Measurements from ENCODE around the gene TTYH3.

TTYH3 gene

DNA sequence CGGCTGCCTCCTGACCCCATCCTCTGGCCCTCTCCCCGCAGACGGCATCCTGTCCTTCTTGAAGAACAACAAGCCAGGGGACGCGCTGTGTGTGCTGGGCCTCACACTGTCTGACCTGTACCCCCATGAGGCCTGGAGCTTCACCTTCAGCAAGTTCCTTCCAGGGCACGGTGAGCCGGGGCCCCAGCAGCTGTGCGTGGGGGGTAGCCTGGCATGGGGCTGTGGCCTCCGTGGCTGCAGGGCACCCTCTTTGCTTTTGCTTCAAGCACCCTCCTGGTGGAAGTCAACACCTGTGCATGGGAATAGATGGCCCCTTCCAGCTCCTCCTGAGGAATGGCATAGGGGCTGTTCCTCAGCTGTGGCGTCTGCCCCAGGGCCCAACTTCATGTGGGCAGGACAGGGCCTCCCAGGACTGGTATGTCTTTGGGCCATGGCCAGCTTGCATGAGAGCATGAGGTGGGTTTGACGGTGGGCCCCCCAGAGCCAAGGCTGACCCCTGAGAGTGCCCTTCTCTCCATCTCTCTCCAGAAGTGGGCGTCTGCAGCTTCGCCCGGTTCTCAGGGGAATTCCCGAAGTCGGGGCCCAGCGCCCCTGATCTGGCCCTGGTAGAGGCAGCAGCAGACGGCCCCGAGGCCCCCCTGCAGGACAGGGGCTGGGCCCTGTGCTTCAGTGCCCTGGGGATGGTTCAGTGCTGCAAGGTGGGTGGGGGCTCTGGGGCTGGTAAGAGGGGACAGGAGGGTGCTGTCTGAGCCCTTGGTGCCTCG is 76.9 kb downstream of the TTYH3 start:
- no peak for DNase-seq (ENCODE audit: low spot score)

DNA sequence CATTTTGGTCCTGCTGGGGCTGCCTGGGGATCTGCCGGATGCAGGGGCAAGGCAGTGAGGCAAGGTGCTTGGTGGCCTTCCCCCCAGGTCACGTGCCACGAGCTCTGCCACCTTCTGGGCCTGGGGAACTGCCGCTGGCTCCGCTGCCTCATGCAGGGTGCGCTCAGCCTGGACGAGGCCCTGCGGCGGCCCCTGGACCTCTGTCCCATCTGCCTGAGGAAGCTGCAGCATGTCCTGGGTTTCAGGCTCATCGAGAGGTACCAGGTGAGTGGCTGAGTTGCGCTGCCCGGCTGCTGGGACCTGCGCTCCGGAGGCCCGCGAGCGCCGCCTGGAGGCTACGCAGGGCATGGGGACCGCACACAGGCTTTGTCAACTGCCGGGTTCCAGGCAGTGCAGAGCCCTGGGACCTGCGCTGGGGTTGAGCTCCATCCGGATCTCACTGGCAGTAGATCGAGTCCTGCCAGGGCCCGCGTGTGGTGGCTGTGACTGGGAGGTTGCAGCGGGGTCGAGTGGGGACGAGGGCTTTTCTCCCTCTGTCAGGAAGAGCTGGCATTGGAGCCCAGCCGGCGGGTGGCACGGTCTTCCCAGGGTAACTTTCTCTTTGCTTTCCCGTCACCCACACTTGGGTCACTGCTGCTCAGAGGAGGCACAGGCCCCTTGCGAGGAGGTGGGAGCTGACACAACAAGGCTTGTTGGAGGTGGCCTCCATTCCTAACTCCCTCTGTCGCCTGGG is 77.9 kb downstream of the TTYH3 start:
- no peak for DNase-seq (ENCODE audit: low spot score)

DNA sequence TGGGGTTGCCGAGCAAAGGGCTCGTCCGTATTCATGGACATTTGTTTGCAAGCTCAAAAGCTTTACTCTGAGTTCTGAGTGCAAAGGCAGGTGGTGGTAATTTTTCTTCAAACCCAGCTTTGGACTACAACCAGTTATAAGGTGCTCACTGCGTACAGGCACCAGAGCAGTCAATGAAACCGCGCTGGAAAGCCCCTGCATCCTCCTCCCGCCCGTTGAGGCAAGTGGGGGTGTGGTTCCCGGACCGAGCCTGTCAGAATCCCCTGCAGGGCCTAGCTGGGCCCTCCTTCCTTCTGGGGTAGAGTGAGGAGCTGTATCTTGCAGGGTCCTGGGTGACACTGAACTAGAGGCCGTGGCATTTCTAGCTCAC is 78.5 kb downstream of the TTYH3 start:
- no peak for DNase-seq (ENCODE audit: low spot score)

DNA sequence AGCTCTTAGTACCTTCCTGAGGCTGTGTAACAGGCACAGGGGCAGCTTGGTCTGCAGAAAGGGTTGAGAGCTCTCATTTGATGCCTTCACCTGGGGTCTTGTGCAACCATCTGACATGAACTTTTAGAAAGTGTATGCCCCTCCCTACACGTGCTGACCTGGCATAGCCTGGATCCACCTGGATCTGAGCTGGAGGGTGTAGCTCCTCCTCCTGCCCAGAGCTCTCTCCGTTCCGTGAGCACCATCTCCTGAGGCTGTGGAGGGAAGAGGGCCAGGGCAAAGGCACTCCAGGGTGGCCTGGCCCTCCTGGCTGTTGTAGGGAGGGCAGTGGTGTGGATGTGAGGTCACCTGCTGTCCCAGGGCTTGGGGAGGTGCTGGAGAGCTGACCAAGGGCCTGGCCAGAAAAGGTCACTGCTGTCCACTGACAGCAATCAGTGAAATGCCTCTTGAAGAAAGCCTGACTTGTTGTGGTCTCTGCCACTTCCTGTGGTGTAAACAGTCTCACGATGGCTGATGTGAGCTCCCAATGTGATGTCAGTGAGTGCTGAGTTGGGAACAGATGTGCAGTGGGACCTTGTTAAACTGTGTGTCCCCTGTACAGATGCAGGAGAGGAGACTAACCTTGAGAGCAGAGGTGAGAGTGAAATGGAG is 79.2 kb downstream of the TTYH3 start:
- DNase-seq (ENCODE audit: low spot score): no peak

DNA sequence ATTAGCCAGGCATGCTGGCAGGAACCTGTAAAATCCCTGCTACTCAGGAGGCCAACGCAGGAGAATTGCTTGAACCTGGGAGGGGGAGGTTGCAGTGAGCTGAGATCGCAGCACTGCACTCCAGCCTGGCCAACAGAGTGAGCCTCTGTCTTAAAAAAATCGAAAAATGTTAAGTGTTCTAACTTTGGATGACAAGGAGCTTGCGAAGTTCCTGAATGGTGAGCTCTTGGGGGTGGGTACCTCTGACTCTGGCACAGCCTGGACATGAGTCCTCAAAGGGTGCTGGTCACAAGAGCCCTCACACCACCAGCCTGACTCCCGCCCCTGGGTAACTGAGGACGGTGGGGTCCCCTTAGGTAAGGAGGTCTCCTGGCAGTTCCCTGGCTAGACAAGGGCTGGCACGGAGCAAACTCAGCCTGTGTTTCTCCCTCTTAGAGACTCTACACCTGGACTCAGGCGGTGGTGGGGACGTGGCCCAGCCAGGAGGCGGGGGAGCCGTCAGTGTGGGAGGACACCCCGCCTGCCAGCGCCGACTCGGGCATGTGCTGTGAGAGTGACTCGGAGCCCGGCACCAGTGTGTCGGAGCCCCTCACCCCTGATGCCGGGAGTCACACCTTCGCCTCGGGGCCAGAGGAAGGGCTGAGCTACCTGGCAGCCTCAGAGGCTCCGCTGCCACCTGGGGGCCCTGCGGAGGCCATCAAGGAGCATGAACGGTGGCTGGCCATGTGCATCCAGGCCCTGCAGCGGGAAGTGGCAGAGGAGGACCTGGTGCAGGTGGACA is 80.3 kb downstream of the TTYH3 start:
- no peak for DNase-seq (ENCODE audit: low spot score)

DNA sequence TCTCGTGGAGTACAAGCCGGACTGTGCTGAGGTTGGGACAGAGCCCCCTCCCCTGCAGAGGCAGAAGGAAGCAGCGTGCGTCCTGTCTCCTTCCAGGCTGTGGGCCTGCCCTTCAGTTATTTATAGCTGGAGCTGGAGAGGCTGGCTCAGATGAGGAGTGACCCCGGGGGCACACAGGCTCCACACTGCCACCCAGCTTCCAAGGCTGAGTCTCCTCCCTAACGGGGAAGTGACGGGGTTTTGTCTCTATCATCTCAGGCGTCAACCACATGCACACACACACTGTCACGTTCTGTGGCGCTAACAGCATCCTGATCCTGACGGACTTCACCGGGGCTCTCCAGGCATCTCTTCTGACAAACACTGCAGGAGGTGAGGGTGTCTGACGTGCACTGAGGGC is 81.6 kb downstream of the TTYH3 start:
- DNase-seq (ENCODE audit: low spot score): no peak

DNA sequence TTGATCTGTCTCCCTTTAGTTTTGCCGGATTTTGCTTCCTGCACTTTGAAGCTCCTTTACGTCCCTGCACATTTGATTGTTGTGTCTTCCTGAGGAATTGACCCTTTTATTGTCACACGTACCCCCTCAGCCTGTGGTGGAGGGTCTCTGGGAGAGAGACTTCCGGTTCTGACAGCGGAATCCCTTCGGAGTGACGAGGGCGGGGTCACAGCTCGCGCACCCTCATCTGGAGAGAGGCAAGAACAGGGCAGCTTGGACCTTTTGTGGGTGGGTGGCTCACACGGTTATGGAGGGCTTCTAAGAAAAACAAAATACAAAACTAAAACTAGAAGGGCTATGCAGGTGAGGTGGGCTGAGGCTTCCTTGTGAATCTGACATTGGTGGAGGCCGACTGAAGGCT is 82.2 kb downstream of the TTYH3 start:
- no peak for DNase-seq (ENCODE audit: low spot score)

Data from HuH-7.5 (cell line).